SIG-M5 (cell line): ENCODE measurements around the gene ESYT3.
A peak's percentile ranks its signal among the peaks of the same experiment; 100 is the strongest.
"Not testable (repeated sequence)": the region's sequence is repeated elsewhere in the genome, so short reads cannot be mapped to it uniquely, and the experiment has no call there.

Experiments used
- DNase-seq: peaks from one replicate; lab custom pipeline; 2025; lab: John Stamatoyannopoulos, UW

Gene ESYT3

GRCh38 chr3:138492980-138493675 is 58.7 kb downstream of the ESYT3 start:
- no peak for DNase-seq

GRCh38 chr3:138493804-138494606 is 59.6 kb downstream of the ESYT3 start:
- DNase-seq: peak; percentile 79

- DNase-seq: no peak
These were observed 60.2 kb downstream of the ESYT3 start for GRCh38 chr3:138494607-138494929.

GRCh38 chr3:138495638-138496037 is 61.2 kb downstream of the ESYT3 start:
- not testable (repeated sequence) for DNase-seq

GRCh38 chr3:138496436-138496835 is 62.0 kb downstream of the ESYT3 start:
- no peak for DNase-seq

- no peak for DNase-seq
These were observed 62.6 kb downstream of the ESYT3 start for GRCh38 chr3:138497021-138497420.

GRCh38 chr3:138497851-138498250 is 63.4 kb downstream of the ESYT3 start:
- no peak for DNase-seq

GRCh38 chr3:138498991-138499390 is 64.6 kb downstream of the ESYT3 start:
- DNase-seq: no peak

GRCh38 chr3:138507524-138507923 is 73.1 kb downstream of the ESYT3 start:
- DNase-seq: no peak

- DNase-seq: no peak
These were observed 75.2 kb downstream of the ESYT3 start for GRCh38 chr3:138509586-138509985.

- no peak for DNase-seq
These were observed 77.5 kb downstream of the ESYT3 start for GRCh38 chr3:138511945-138512344.

GRCh38 chr3:138513090-138513843 is 78.9 kb downstream of the ESYT3 start:
- DNase-seq: no peak

- DNase-seq: not testable (repeated sequence)
These were observed 87.0 kb downstream of the ESYT3 start for GRCh38 chr3:138521445-138521844.
